H1 (cell line): ENCODE data around the gene PCDH9. TPM values are rescaled to one million over a fixed set of nuclear protein-coding genes. Genes with fewer than 3 reads are reported as not detected.

Experiments
- CTCF ChIA-PET: fragments of 300-600 bp; sonication (Branson Sonifier 250); formaldehyde crosslinking; loops from one replicate; lab custom pipeline; 2021; ENCODE audit not compliant: partially characterized antibody; lab: Charles Lee
- POLR2A ChIA-PET: fragments of 300-600 bp; sonication (Branson Sonifier 250); formaldehyde crosslinking; loops from one replicate; lab custom pipeline; 2021; ENCODE audit warnings: inconsistent platforms; ENCODE audit not compliant: partially characterized antibody; lab: Charles Lee
- DNase-seq, 2 experiments: peaks; one replicate each; pipeline versions ENCODE4 v3.0.0 to v3.0.0-alpha.2; 2010 to 2022; ENCODE audit warnings: low spot score in 2 of 2, low read depth in 1 of 2, mixed read lengths in 1 of 2
- FAIRE-seq: peaks from 2 replicates; lab custom pipeline; 2011; peaks lifted over from hg19 to GRCh38; lab: Jason Lieb, UNC
- H2AFZ ChIP-seq: 2 replicates; pipeline ENCODE4 v1.8.1; 2012; ENCODE audit warnings: low read length, inconsistent platforms
- H2AK5ac ChIP-seq: 2 replicates; pipeline ENCODE4 v1.6.1; 2013; ENCODE audit warnings: low read depth, low read length
- H2BK120ac ChIP-seq: replicated peaks from 2 replicates; pipeline ENCODE3; 2013; ENCODE audit warnings: low read depth, low read length, inconsistent platforms
- H2BK12ac ChIP-seq: 2 replicates; pipeline ENCODE4 v1.6.1; 2013; ENCODE audit warnings: low read depth, low read length
- H2BK15ac ChIP-seq: 2 replicates; pipeline ENCODE4 v1.6.1; 2013; ENCODE audit warnings: low read length
- H2BK20ac ChIP-seq: 2 replicates; pipeline ENCODE4 v1.6.1; 2013; ENCODE audit warnings: low read length
- H2BK5ac ChIP-seq: 2 replicates; pipeline ENCODE4 v1.6.1; 2013; ENCODE audit warnings: low read depth, low read length
- H3K14ac ChIP-seq: 2 replicates; pipeline ENCODE4 v1.6.1; 2013; ENCODE audit warnings: inconsistent platforms; ENCODE audit not compliant: insufficient read length
- H3K18ac ChIP-seq: 2 replicates; pipeline ENCODE4 v1.6.1; 2013; ENCODE audit warnings: low read length; ENCODE audit errors: extremely low read depth
- H3K23ac ChIP-seq: 2 replicates; pipeline ENCODE4 v1.6.1; 2013; ENCODE audit warnings: inconsistent platforms; ENCODE audit not compliant: insufficient read length
- H3K23me2 ChIP-seq: 2 replicates; pipeline ENCODE4 v1.6.1; 2013; ENCODE audit warnings: low read depth, low read length
- H3K27ac ChIP-seq: 2 replicates; pipeline ENCODE4 v1.6.1; 2011; ENCODE audit warnings: low read depth, low read length, inconsistent platforms
- H3K27me3 ChIP-seq, 4 experiments: replicated peaks in 1 of 4; 1 replicate in 1 of 4; 2 replicates in 3 of 4; pipeline versions ENCODE4 v1.6.1 to v1.8.1; 2011 to 2013; ENCODE audit warnings: low read length in 3 of 4, mild to moderate bottlenecking in 3 of 4, inconsistent platforms in 2 of 4, mixed read lengths in 2 of 4, moderate library complexity in 1 of 4; ENCODE audit not compliant: control insufficient read depth in 3 of 4, insufficient read depth in 3 of 4; ENCODE audit errors: extremely low read depth in 1 of 4
- H3K36me3 ChIP-seq, 4 experiments: 2 replicates each; pipeline versions ENCODE4 v1.6.1 to v1.8.1; 2011 to 2013; ENCODE audit warnings: mild to moderate bottlenecking in 4 of 4, low read length in 3 of 4, moderate library complexity in 2 of 4, control low read depth in 1 of 4, inconsistent platforms in 1 of 4; ENCODE audit not compliant: insufficient read depth in 4 of 4, control insufficient read depth in 2 of 4
- H3K4ac ChIP-seq: replicated peaks from 2 replicates; pipeline ENCODE3; 2013; ENCODE audit warnings: low read length, low read depth, mixed read lengths, inconsistent platforms; ENCODE audit not compliant: insufficient read length
- H3K4me1 ChIP-seq, 4 experiments: replicated peaks in 1 of 4; 1 replicate in 1 of 4; 2 replicates in 3 of 4; pipeline versions ENCODE4 v1.6.1 to v1.8.1; 2011 to 2013; ENCODE audit warnings: low read length in 3 of 4, inconsistent platforms in 2 of 4, mixed read lengths in 1 of 4; ENCODE audit not compliant: insufficient read depth in 4 of 4, control insufficient read depth in 3 of 4
- H3K4me2 ChIP-seq, 2 experiments: 2 replicates each; pipeline versions ENCODE4 v1.6.1 to v1.8.1; 2011 to 2013; ENCODE audit warnings: low read depth in 2 of 2, low read length in 2 of 2, control low read depth in 1 of 2, inconsistent platforms in 1 of 2, mild to moderate bottlenecking in 1 of 2; ENCODE audit not compliant: insufficient read depth in 1 of 2
- H3K4me3 ChIP-seq, 4 experiments: fragments of 200-600, 300-600 bp in 1 of 4; sonication (generic), shearing (Covaris generic), sonication (Bioruptor Twin) in 1 of 4; 2 replicates each; pipeline versions ENCODE4 v1.5.1 to v1.8.1; 2011 to 2016; ENCODE audit warnings: low read length in 4 of 4, low read depth in 3 of 4, control low read depth in 2 of 4, inconsistent platforms in 2 of 4, mild to moderate bottlenecking in 2 of 4, mixed read lengths in 1 of 4, moderate library complexity in 1 of 4; ENCODE audit not compliant: insufficient read depth in 2 of 4; ENCODE audit errors: extremely low read depth in 1 of 4
- H3K56ac ChIP-seq: replicated peaks from 2 replicates; pipeline ENCODE3; 2013; ENCODE audit warnings: low read depth, mild to moderate bottlenecking, mixed read lengths, low read length, inconsistent platforms; ENCODE audit not compliant: insufficient read length
- H3K79me1 ChIP-seq: 2 replicates; pipeline ENCODE4 v1.6.1; 2013; ENCODE audit warnings: low read depth, low read length, control low read depth
- H3K79me2 ChIP-seq, 2 experiments: 2 replicates each; pipeline versions ENCODE4 v1.6.1 to v1.8.1; 2012 to 2013; ENCODE audit warnings: low read length in 2 of 2, mild to moderate bottlenecking in 2 of 2, inconsistent platforms in 1 of 2; ENCODE audit not compliant: insufficient read depth in 2 of 2, control insufficient read depth in 1 of 2
- H3K9ac ChIP-seq, 4 experiments: replicated peaks in 1 of 4; 1 replicate in 1 of 4; 2 replicates in 3 of 4; pipeline versions ENCODE4 v1.6.1 to v1.8.1; 2011 to 2013; ENCODE audit warnings: low read depth in 3 of 4, low read length in 3 of 4, control low read depth in 2 of 4, mild to moderate bottlenecking in 2 of 4, moderate library complexity in 2 of 4, inconsistent platforms in 1 of 4; ENCODE audit errors: extremely low read depth in 1 of 4
- H3K9me3 ChIP-seq, 2 experiments: 2 replicates each; pipeline versions ENCODE4 v1.6.1 to v1.8.1; 2012 to 2013; ENCODE audit warnings: mild to moderate bottlenecking in 2 of 2, moderate library complexity in 2 of 2, control low read depth in 1 of 2, inconsistent platforms in 1 of 2, low read depth in 1 of 2, low read length in 1 of 2, mixed read lengths in 1 of 2; ENCODE audit not compliant: insufficient read depth in 2 of 2
- H4K20me1 ChIP-seq, 2 experiments: replicated peaks in 1 of 2; 2 replicates each; pipeline versions ENCODE3 to v1.8.1; 2011 to 2013; ENCODE audit warnings: inconsistent platforms in 2 of 2, low read length in 2 of 2, mild to moderate bottlenecking in 1 of 2; ENCODE audit not compliant: insufficient read depth in 2 of 2, control insufficient read depth in 1 of 2
- H4K5ac ChIP-seq: 2 replicates; pipeline ENCODE4 v1.6.1; 2013; ENCODE audit warnings: low read length, low read depth, mixed read lengths, inconsistent platforms; ENCODE audit not compliant: insufficient read length
- H4K8ac ChIP-seq: 2 replicates; pipeline ENCODE4 v1.8.0; 2013; ENCODE audit warnings: mild to moderate bottlenecking, moderate library complexity, low read length, inconsistent platforms; ENCODE audit not compliant: insufficient read depth; ENCODE audit errors: extremely low read depth
- H4K91ac ChIP-seq: replicated peaks from 2 replicates; pipeline ENCODE3; 2013; ENCODE audit warnings: low read length, mixed read lengths, inconsistent platforms; ENCODE audit not compliant: insufficient read length
- EGR1 ChIP-seq: IDR thresholded peaks from 2 replicates; pipeline ENCODE4 v1.6.1; 2011; ENCODE audit warnings: low read depth, low read length, borderline replicate concordance
- HDAC6 ChIP-seq: IDR thresholded peaks from one replicate; pipeline ENCODE4 v1.7.1; 2012; ENCODE audit warnings: low read depth, mild to moderate bottlenecking, inconsistent platforms, low read length, moderate library complexity
- JUN ChIP-seq: IDR thresholded peaks from 2 replicates; pipeline ENCODE4 v1.6.1; 2011; ENCODE audit warnings: low read depth, mild to moderate bottlenecking, improper control_type of control experiment, low read length
- JUND ChIP-seq: IDR thresholded peaks from 2 replicates; pipeline ENCODE4 v1.6.1; 2011; ENCODE audit warnings: mild to moderate bottlenecking, improper control_type of control experiment, low read length
- KDM1A ChIP-seq: fragments of 200-600, 300-600 bp; sonication (generic); IDR thresholded peaks from 2 replicates; pipeline ENCODE4 v1.7.1; 2016; ENCODE audit warnings: mild to moderate bottlenecking, low read length, borderline replicate concordance
- PHF8 ChIP-seq: fragments of 200-600 bp; sonication (generic); conservative IDR thresholded peaks from 2 replicates; pipeline ENCODE4 v1.7.1; 2012; ENCODE audit warnings: low read depth, mild to moderate bottlenecking, inconsistent platforms, low read length, moderate library complexity
- POLR2A ChIP-seq, 2 experiments: IDR thresholded peaks; 1 replicate in 1 of 2; 2 replicates in 1 of 2; pipeline ENCODE4 v1.6.1; 2011; ENCODE audit warnings: low read depth in 2 of 2, low read length in 2 of 2, mild to moderate bottlenecking in 2 of 2; ENCODE audit errors: control extremely low read depth in 1 of 2
- RAD21 ChIP-seq, 2 experiments: IDR thresholded peaks in 1 of 2; conservative IDR thresholded peaks in 1 of 2; 2 replicates each; pipeline ENCODE4 v1.6.1; 2011; ENCODE audit warnings: low read depth in 2 of 2, low read length in 2 of 2, improper control_type of control experiment in 1 of 2, inconsistent platforms in 1 of 2, mild to moderate bottlenecking in 1 of 2, moderate library complexity in 1 of 2
- SAP30 ChIP-seq: fragments of 300-600 bp; sonication (generic); IDR thresholded peaks from 2 replicates; pipeline ENCODE4 v1.7.1; 2012; ENCODE audit warnings: low read length, moderate library complexity, mild to moderate bottlenecking, inconsistent platforms; ENCODE audit not compliant: insufficient read depth, insufficient replicate concordance
- SIN3A ChIP-seq, 2 experiments: IDR thresholded peaks in 1 of 2; conservative IDR thresholded peaks in 1 of 2; 2 replicates each; pipeline ENCODE4 v1.6.1; 2011 to 2012; ENCODE audit warnings: low read length in 2 of 2, improper control_type of control experiment in 1 of 2, low read depth in 1 of 2, mild to moderate bottlenecking in 1 of 2
- SP4 ChIP-seq: IDR thresholded peaks from 2 replicates; pipeline ENCODE4 v1.6.1; 2012; ENCODE audit warnings: low read length, inconsistent platforms
- SUZ12 ChIP-seq: fragments of 200-600 bp; sonication (generic); IDR thresholded peaks from 2 replicates; pipeline ENCODE4 v1.6.1; 2012; ENCODE audit warnings: mild to moderate bottlenecking, inconsistent platforms, low read length, moderate library complexity, mixed read lengths
- TAF7 ChIP-seq: optimal IDR thresholded peaks from 2 replicates; pipeline ENCODE3; 2011; ENCODE audit warnings: low read depth, mild to moderate bottlenecking, inconsistent platforms, low read length, moderate library complexity, borderline replicate concordance
- TEAD4 ChIP-seq: IDR thresholded peaks from 2 replicates; pipeline ENCODE4 v1.6.1; 2012; ENCODE audit warnings: low read depth, low read length, inconsistent platforms, mixed read lengths
- YY1 ChIP-seq: IDR thresholded peaks from 2 replicates; pipeline ENCODE4 v1.6.1; 2011; ENCODE audit warnings: low read depth, mild to moderate bottlenecking, low read length
- WGBS, 2 experiments: shearing (Covaris generic) in 1 of 2; methylation state at CpG; one replicate each; pipeline versions ENCODE4 v1.1.6 to v1.1.7; 2013 to 2015; ENCODE audit warnings: low lambda C conversion rate in 2 of 2, mixed read lengths in 2 of 2, inconsistent platforms in 1 of 2, low coverage in 1 of 2, missing lambda C conversion rate in 1 of 2; ENCODE audit not compliant: insufficient replicate concordance in 2 of 2, insufficient coverage in 1 of 2, insufficient read length in 1 of 2; ENCODE audit errors: extremely low coverage in 1 of 2, missing lambda C conversion rate in 1 of 2; 5-methylcytosine and 5-hydroxymethylcytosine counted together
- polyA plus RNA-seq, 7 experiments: library from polyadenylated mRNA; depleted of rRNA in 3 of 7; stranded (reverse) in 5 of 7; unstranded in 2 of 7; fragments of >200 nt in 5 of 7; fragments of 200-250 nt in 2 of 7; gene quantifications; 1 replicate in 5 of 7; 2 replicates in 1 of 7; 4 replicates in 1 of 7; pipeline versions ENCODE4 v1.2.1 to v1.2.3, GENCODE V29; 2011 to 2013; ENCODE audit warnings: missing spikeins in 2 of 7, mixed read lengths in 2 of 7
- total RNA-seq: library from RNA; stranded (reverse); fragmentation: NEBNext Ultra II Directional; extraction: Animal tissue kit (Norgen Biotek cat#: 25700); gene quantifications from 2 replicates; pipeline ENCODE4 v1.2.1, GENCODE V29; 2021

PCDH9 gene
- total and polyA plus RNA-seq, 2 of the 8 experiments (the other 6 are each of a cell fraction or from before 2014, with no cell fraction given) = 0.12 to 0.60 TPM

DNA sequence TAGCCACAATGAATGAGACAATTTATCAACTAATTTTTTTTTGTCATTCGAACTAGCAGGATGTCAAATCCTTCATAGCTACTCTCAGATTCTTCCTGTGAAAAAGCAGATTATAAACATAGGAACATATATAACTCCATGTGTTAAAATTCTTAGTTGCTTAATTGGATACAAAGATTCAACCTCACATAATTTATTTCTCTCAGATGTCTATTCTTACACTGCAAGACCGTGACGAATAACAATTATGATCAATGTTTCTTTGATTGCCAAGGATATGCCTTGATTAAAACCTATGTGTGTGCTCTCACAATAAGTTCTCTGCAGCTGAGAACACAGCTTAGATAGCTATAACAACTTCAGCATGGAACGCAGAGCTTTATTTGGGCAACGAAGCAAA, 872.7 kb downstream of the PCDH9 start:
- H3K4ac ChIP-seq = no peak overlapping the region
- H3K27ac ChIP-seq = no peak overlapping the region
- DNase-seq (no peak), FAIRE-seq (no peak)
- no peak overlapping the region for H3K4me2 ChIP-seq
- H2BK120ac ChIP-seq = no peak overlapping the region
- no peaks in the 10 kb centered on the region for H3K36me3 ChIP-seq
- H3K27me3 ChIP-seq = no peaks in the 10 kb centered on the region
- ChIA-PET POLR2A (no interaction called here), CTCF (interaction anchor here (1.9 kb wide), 1 partner anchor 10 kb away, joined by 4 read pairs; no protein-coding TSS in a partner anchor)
- no peak overlapping the region for H2BK12ac ChIP-seq
- H2AFZ ChIP-seq = no peak overlapping the region
- no peak overlapping the region for H2BK5ac ChIP-seq
- H3K4me3 ChIP-seq = no peak overlapping the region
- H3K56ac ChIP-seq = no peak overlapping the region
- H4K8ac ChIP-seq = no peak overlapping the region
- H4K91ac ChIP-seq = no peak overlapping the region
- H3K23ac ChIP-seq = no peak overlapping the region
- H3K23me2 ChIP-seq = no peaks in the 10 kb centered on the region
- no peak overlapping the region for H2AK5ac ChIP-seq
- no peak overlapping the region for H3K9ac ChIP-seq
- no peak overlapping the region for H2BK20ac ChIP-seq
- no peak overlapping the region for H2BK15ac ChIP-seq
- H3K79me2 ChIP-seq = no peaks in the 10 kb centered on the region
- no peak overlapping the region for H4K5ac ChIP-seq
- no peaks in the 10 kb centered on the region for H3K9me3 ChIP-seq
- no peak overlapping the region for H3K18ac ChIP-seq
- H3K4me1 ChIP-seq = peaks cover 0 to 6% (median 0%) of the 10 kb centered on the region in 4 experiments; a peak in 1 of 7 replicates
- H3K79me1 ChIP-seq = no peaks in the 10 kb centered on the region
- H3K14ac ChIP-seq = no peak overlapping the region
- no peaks in the 10 kb centered on the region for H4K20me1 ChIP-seq
- WGBS, 2 experiments = 96% methylated on average over 5 of the region's 5 CpGs; no CpG with 5 or more reads in 1 of the 2 experiments
- TF ChIP-seq SUZ12 (no peak), POLR2A (IDR thresholded peaks at IDR 0.05; ENCODE audit: control extremely low read depth in 1 of 2, low read depth in 2 of 2, low read length in 2 of 2) (no peak), YY1 (no peak), EGR1 (no peak), RAD21 (IDR thresholded peaks at IDR 0.05 in 1 of 2, conservative IDR thresholded peaks at IDR 0.05 in 1 of 2; ENCODE audit: low read depth in 2 of 2, low read length in 2 of 2) (no peak), SIN3A (conservative IDR thresholded peaks at IDR 0.05 in 1 of 2, IDR thresholded peaks at IDR 0.05 in 1 of 2; ENCODE audit: low read depth in 1 of 2, low read length in 2 of 2) (no peak), SP4 (no peak), TAF7 (no peak), PHF8 (no peak), JUN (no peak), SAP30 (no peak), JUND (no peak), KDM1A (no peak), TEAD4 (no peak), HDAC6 (no peak)
